Measurements from ENCODE around the gene HSPH1.

DNA sequence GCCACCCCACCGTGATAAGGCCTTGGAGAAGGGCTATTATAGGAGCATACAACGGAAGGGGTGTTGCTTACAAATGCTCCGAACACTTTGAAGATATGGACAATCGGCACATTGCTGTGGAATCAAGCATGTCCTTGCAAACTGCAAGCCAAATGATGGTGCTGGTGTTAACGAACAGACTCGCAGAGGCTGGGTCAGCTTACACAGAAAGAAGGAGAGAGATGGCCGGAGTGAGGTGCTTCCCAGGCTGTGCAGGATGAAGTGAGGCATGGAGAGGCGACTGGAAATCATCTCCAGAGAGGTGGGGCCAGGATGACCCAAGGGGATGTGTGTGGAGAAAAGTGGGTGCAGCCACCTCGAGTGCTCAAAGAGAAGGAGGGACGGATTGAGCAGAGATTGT is 42.2 kb downstream of the HSPH1 start:
- TF ChIP-seq, protein P1, sequence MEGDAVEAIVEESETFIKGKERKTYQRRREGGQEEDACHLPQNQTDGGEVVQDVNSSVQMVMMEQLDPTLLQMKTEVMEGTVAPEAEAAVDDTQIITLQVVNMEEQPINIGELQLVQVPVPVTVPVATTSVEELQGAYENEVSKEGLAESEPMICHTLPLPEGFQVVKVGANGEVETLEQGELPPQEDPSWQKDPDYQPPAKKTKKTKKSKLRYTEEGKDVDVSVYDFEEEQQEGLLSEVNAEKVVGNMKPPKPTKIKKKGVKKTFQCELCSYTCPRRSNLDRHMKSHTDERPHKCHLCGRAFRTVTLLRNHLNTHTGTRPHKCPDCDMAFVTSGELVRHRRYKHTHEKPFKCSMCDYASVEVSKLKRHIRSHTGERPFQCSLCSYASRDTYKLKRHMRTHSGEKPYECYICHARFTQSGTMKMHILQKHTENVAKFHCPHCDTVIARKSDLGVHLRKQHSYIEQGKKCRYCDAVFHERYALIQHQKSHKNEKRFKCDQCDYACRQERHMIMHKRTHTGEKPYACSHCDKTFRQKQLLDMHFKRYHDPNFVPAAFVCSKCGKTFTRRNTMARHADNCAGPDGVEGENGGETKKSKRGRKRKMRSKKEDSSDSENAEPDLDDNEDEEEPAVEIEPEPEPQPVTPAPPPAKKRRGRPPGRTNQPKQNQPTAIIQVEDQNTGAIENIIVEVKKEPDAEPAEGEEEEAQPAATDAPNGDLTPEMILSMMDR (IDR thresholded peaks at IDR 0.05), result no peak
- no peak for TF ChIP-seq POLR2A (IDR thresholded peaks at IDR 0.05)

Measured in adrenal gland (tissue), 5 donors.